HepG2 (cell line): Measurements from ENCODE around the gene CELSR3. TPM values are rescaled to one million over a fixed set of nuclear protein-coding genes. Genes with fewer than 3 reads are reported as not detected.
A peak's percentile ranks its signal among the peaks of the same experiment; 100 is the strongest.

Experiments
- ATAC-seq: fragments of 200-7000 bp; cut with Tn5 transposase; 3 replicates; pipeline ENCODE4 v1.9.1; 2020; ENCODE audit warnings: mild to moderate bottlenecking, moderate library complexity
- BruUV-seq: library from RNA; stranded (reverse); fragments of 400-500 nt; replicated peaks from 2 replicates; lab custom pipeline; 2021; lab: Mats Ljungman, UMichigan
- CTCF ChIA-PET: fragments of 300-600 bp; formaldehyde crosslinking; extraction: SDS; loops from one replicate; lab custom pipeline; 2021; ENCODE audit warnings: low total read pairs, inconsistent platforms, low intra/inter-chr PET ratio; lab: Yijun Ruan, JAX
- POLR2A ChIA-PET: fragments of 350-600 bp; sonication (Branson Sonifier 250); formaldehyde crosslinking; loops from one replicate; lab custom pipeline; 2020; ENCODE audit warnings: antibody characterized with exemption, inconsistent platforms; lab: Yijun Ruan, JAX
- DNase-seq: peaks from one replicate; pipeline ENCODE4 v3.0.0-alpha.2; 2015; ENCODE audit warnings: low spot score
- FAIRE-seq: peaks from 3 replicates; lab custom pipeline; 2011; peaks lifted over from hg19 to GRCh38; lab: Jason Lieb, UNC
- H2AFZ ChIP-seq: one replicate; pipeline ENCODE4 v1.6.1; 2011; ENCODE audit warnings: low read length, inconsistent platforms
- H3K27ac ChIP-seq: fragments of 300-600 bp; 3 replicates; pipeline ENCODE4 v1.8.0; 2011; ENCODE audit warnings: mixed run types, mild to moderate bottlenecking, mixed read lengths, low read length, inconsistent platforms; ENCODE audit not compliant: insufficient read depth; ENCODE audit errors: extremely low read length
- H3K27me3 ChIP-seq, 2 experiments: fragments of 200-600 bp in 1 of 2; 2 replicates in 1 of 2; 3 replicates in 1 of 2; pipeline versions ENCODE4 v1.6.0 to v1.8.0; 2011; ENCODE audit warnings: low read length in 2 of 2, mild to moderate bottlenecking in 2 of 2, moderate library complexity in 2 of 2, inconsistent platforms in 1 of 2; ENCODE audit not compliant: insufficient read depth in 2 of 2, control insufficient read depth in 1 of 2
- H3K36me3 ChIP-seq, 2 experiments: fragments of 200-600 bp in 1 of 2; replicated peaks in 1 of 2; 2 replicates in 1 of 2; 3 replicates in 1 of 2; pipeline versions ENCODE4 v1.5.1 to v1.8.0; 2011; ENCODE audit warnings: low read length in 2 of 2, inconsistent platforms in 1 of 2; ENCODE audit not compliant: insufficient read depth in 2 of 2, control insufficient read depth in 1 of 2
- H3K4me1 ChIP-seq: 2 replicates; pipeline ENCODE4 v1.5.1; 2012; ENCODE audit warnings: low read length, inconsistent platforms; ENCODE audit not compliant: insufficient read depth
- H3K4me2 ChIP-seq: 2 replicates; pipeline ENCODE4 v1.6.0; 2011; ENCODE audit warnings: low read depth, low read length, inconsistent platforms
- H3K4me3 ChIP-seq, 3 experiments: fragments of 200-600 bp in 1 of 3; sonication (generic), shearing (Covaris generic) in 1 of 3; replicated peaks in 1 of 3; 2 replicates each; pipeline ENCODE4 v1.5.1; 2011 to 2016; ENCODE audit warnings: low read length in 3 of 3, inconsistent platforms in 2 of 3, low read depth in 2 of 3, mild to moderate bottlenecking in 2 of 3, control low read depth in 1 of 3, mixed read lengths in 1 of 3; ENCODE audit not compliant: insufficient read depth in 1 of 3
- H3K79me2 ChIP-seq: one replicate; pipeline ENCODE4 v1.6.1; 2011; ENCODE audit warnings: low read length, inconsistent platforms; ENCODE audit not compliant: insufficient read depth
- H3K9ac ChIP-seq: 2 replicates; pipeline ENCODE4 v1.6.0; 2011; ENCODE audit warnings: mild to moderate bottlenecking, low read depth, low read length, inconsistent platforms; ENCODE audit not compliant: insufficient read depth
- H3K9me3 ChIP-seq: 2 replicates; pipeline ENCODE4 v1.5.1; 2012; ENCODE audit warnings: mild to moderate bottlenecking, low read length
- H4K20me1 ChIP-seq: 2 replicates; pipeline ENCODE4 v1.6.0; 2011; ENCODE audit warnings: inconsistent platforms, mild to moderate bottlenecking, low read length, moderate library complexity; ENCODE audit not compliant: insufficient read depth
- ATF7-NPFF ChIP-seq: sonication (generic); formaldehyde crosslinking; IDR thresholded peaks from 2 replicates; pipeline ENCODE4 v1.8.1; 2023; ENCODE audit warnings: mild to moderate bottlenecking, low read depth, missing genetic modification reagents, moderate library complexity
- ETV5 ChIP-seq: IDR thresholded peaks from 2 replicates; pipeline ENCODE4 v1.6.1; 2018; ENCODE audit warnings: missing biosample characterization, missing genetic modification reagents, inconsistent platforms, borderline replicate concordance
- MEIS1 ChIP-seq: sonication (generic); formaldehyde crosslinking; IDR thresholded peaks from 2 replicates; pipeline ENCODE4 v1.9.0; 2021; ENCODE audit warnings: mild to moderate bottlenecking, missing genetic modification reagents, moderate library complexity, borderline replicate concordance
- MIXL1 ChIP-seq: IDR thresholded peaks from 2 replicates; pipeline ENCODE4 v1.6.1; 2016
- SOX13 ChIP-seq, 3 experiments: fragments of 450-650 bp in 1 of 3; sonication (generic) in 1 of 3; formaldehyde crosslinking in 1 of 3; IDR thresholded peaks in 2 of 3; conservative IDR thresholded peaks in 1 of 3; 2 replicates each; pipeline versions ENCODE4 v1.5.0 to v1.6.1; 2016 to 2020; ENCODE audit warnings: antibody characterized with exemption in 1 of 3, mild to moderate bottlenecking in 1 of 3, missing compliant biosample characterization in 1 of 3, missing genetic modification reagents in 1 of 3, moderate library complexity in 1 of 3
- SSRP1 ChIP-seq: IDR thresholded peaks from 2 replicates; pipeline ENCODE4 v1.6.1; 2016; ENCODE audit warnings: control low read depth
- ZNF264 ChIP-seq: sonication (generic); formaldehyde crosslinking; IDR thresholded peaks from 2 replicates; pipeline ENCODE4 v1.4.0; 2020; ENCODE audit warnings: missing genetic modification reagents
- ZNF274 ChIP-seq: sonication (generic); formaldehyde crosslinking; IDR thresholded peaks from 2 replicates; pipeline ENCODE4 v1.5.1; 2020; ENCODE audit warnings: mild to moderate bottlenecking, missing genetic modification reagents
- ZNF343 ChIP-seq: sonication (generic); formaldehyde crosslinking; IDR thresholded peaks from 2 replicates; pipeline ENCODE4 v1.4.0; 2020; ENCODE audit warnings: mild to moderate bottlenecking, missing genetic modification reagents
- ZNF710 ChIP-seq: sonication (generic); formaldehyde crosslinking; IDR thresholded peaks from 2 replicates; pipeline ENCODE4 v1.5.0; 2020; ENCODE audit warnings: mild to moderate bottlenecking, missing genetic modification reagents, borderline replicate concordance
- ZNF883 ChIP-seq: sonication (generic); formaldehyde crosslinking; IDR thresholded peaks from 2 replicates; pipeline ENCODE4 v1.5.1; 2020; ENCODE audit warnings: mild to moderate bottlenecking, missing genetic modification reagents; ENCODE audit errors: not compliant biosample characterization
- WGBS: methylation state at CpG from one replicate; pipeline ENCODE4 v1.1.6; 2017; ENCODE audit warnings: low lambda C conversion rate; 5-methylcytosine and 5-hydroxymethylcytosine counted together
- in situ Hi-C: cut with HindIII; loops from 2 replicates; pipeline ENCODE4 v1.10.0; 2017; ENCODE audit warnings: low pct_unique_long_range_greater_than_20kb; ENCODE audit not compliant: extremely low pct_ligation_motif_present
- intact Hi-C: fragments of 100-400 bp; cut with micrococcal nuclease; formaldehyde crosslinking; loops from one replicate; pipeline ENCODE4 v1.10.0; 2022; ENCODE audit not compliant: unreplicated experiment
- polyA plus RNA-seq, 8 experiments: library from polyadenylated mRNA; depleted of rRNA in 3 of 8; stranded (reverse) in 7 of 8; unstranded in 1 of 8; fragments of >200 nt; fragmentation: Illumina TruSeq in 4 of 8; extraction: Trizol in 4 of 8; gene quantifications; 2 replicates each; pipeline versions ENCODE4 v1.2.1 to v1.2.3, GENCODE V29; 2011 to 2016; ENCODE audit warnings: low read depth in 4 of 8, missing spikeins in 1 of 8, mixed read lengths in 1 of 8; ENCODE audit not compliant: insufficient read depth in 1 of 8
- total RNA-seq, 5 experiments: library from RNA; depleted of rRNA; stranded (reverse); fragments of >200 nt; fragmentation: Illumina TruSeq; extraction: Trizol; gene quantifications; 2 replicates each; pipeline ENCODE4 v1.2.3, GENCODE V29; 2016; ENCODE audit warnings: low read depth in 1 of 5
- TF ChIP-seq, protein P1 (sequence below): sonication (generic); formaldehyde crosslinking; IDR thresholded peaks from 2 replicates; pipeline ENCODE4 v1.4.0; 2020; ENCODE audit warnings: missing genetic modification reagents
- TF ChIP-seq, protein P2 (sequence below): sonication (generic); formaldehyde crosslinking; IDR thresholded peaks from 2 replicates; pipeline ENCODE4 v1.5.1; 2020; ENCODE audit warnings: mild to moderate bottlenecking, missing genetic modification reagents, moderate library complexity

The CELSR3 gene
- total and polyA plus RNA-seq, 2 of the 13 experiments (the other 11 are each of a cell fraction or from before 2014, with no cell fraction given) = 5.4 to 6.7 TPM

- Histone ChIP-seq H3K36me3 (peaks cover 13 to 50% of the 10 kb centered on the region in 2 experiments; a peak in 4 of 5 replicates), H3K4me3 (peak overlapping the region; percentile 71 to 96 (median 93)), H3K79me2 (peaks cover 43% of the 10 kb centered on the region), H3K9ac (peak overlapping the region; percentile 83), H3K4me2 (peak overlapping the region; percentile 88), H2AFZ (no peak overlapping the region), H3K27me3 (no peaks in the 10 kb centered on the region; a peak in 1 of 5 replicates), H3K9me3 (no peaks in the 10 kb centered on the region), H3K4me1 (peaks cover 66% of the 10 kb centered on the region), H3K27ac (peak overlapping the region; percentile 74), H4K20me1 (no peaks in the 10 kb centered on the region)
- FAIRE-seq (no peak), ATAC-seq (no peak), DNase-seq (no peak)
- intact Hi-C loops (loop anchor here (2.0 kb wide), 2 partner anchors 25 to 77 kb away; partner anchors contain the start of genes PFKFB4 and UQCRC1), in situ Hi-C loops (no loop called here)
- ChIA-PET POLR2A (interaction anchor here (1.1 to 4.8 kb wide), 7 partner anchors 11 to 161 kb away, joined by 4 to 140 read pairs (median 27); partner anchors contain the start of genes CELSR3, PFKFB4, TMEM89 and UQCRC1), CTCF (no interaction called here)
- no TSS peak for BruUV-seq
- WGBS = 0% methylated on average over 1 of the region's 2 CpGs
- no peak for TF ChIP-seq SOX13 (IDR thresholded peaks at IDR 0.05)
- no peak for TF ChIP-seq SOX13 (CRISPR knock-in tag; conservative IDR thresholded peaks at IDR 0.05 in 1 of 2, IDR thresholded peaks at IDR 0.05 in 1 of 2)
- TF ChIP-seq, protein P1, sequence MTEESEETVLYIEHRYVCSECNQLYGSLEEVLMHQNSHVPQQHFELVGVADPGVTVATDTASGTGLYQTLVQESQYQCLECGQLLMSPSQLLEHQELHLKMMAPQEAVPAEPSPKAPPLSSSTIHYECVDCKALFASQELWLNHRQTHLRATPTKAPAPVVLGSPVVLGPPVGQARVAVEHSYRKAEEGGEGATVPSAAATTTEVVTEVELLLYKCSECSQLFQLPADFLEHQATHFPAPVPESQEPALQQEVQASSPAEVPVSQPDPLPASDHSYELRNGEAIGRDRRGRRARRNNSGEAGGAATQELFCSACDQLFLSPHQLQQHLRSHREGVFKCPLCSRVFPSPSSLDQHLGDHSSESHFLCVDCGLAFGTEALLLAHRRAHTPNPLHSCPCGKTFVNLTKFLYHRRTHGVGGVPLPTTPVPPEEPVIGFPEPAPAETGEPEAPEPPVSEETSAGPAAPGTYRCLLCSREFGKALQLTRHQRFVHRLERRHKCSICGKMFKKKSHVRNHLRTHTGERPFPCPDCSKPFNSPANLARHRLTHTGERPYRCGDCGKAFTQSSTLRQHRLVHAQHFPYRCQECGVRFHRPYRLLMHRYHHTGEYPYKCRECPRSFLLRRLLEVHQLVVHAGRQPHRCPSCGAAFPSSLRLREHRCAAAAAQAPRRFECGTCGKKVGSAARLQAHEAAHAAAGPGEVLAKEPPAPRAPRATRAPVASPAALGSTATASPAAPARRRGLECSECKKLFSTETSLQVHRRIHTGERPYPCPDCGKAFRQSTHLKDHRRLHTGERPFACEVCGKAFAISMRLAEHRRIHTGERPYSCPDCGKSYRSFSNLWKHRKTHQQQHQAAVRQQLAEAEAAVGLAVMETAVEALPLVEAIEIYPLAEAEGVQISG (CRISPR knock-in tag) = 0 out of 2 replicates have a peak, but pooled peaks have one; percentile 26
- TF ChIP-seq ZNF274 (CRISPR knock-in tag) = 0 out of 2 replicates have a peak, but pooled peaks have one; percentile 23
- 0 out of 2 replicates have a peak, but pooled peaks have one; percentile 35 for TF ChIP-seq ZNF343 (CRISPR knock-in tag)
- peak; percentile 28 for TF ChIP-seq ZNF883 (CRISPR knock-in tag)
- TF ChIP-seq MIXL1 (CRISPR knock-in tag) = no peak
- no peak for TF ChIP-seq ZNF710 (CRISPR knock-in tag)
- TF ChIP-seq, protein P2, sequence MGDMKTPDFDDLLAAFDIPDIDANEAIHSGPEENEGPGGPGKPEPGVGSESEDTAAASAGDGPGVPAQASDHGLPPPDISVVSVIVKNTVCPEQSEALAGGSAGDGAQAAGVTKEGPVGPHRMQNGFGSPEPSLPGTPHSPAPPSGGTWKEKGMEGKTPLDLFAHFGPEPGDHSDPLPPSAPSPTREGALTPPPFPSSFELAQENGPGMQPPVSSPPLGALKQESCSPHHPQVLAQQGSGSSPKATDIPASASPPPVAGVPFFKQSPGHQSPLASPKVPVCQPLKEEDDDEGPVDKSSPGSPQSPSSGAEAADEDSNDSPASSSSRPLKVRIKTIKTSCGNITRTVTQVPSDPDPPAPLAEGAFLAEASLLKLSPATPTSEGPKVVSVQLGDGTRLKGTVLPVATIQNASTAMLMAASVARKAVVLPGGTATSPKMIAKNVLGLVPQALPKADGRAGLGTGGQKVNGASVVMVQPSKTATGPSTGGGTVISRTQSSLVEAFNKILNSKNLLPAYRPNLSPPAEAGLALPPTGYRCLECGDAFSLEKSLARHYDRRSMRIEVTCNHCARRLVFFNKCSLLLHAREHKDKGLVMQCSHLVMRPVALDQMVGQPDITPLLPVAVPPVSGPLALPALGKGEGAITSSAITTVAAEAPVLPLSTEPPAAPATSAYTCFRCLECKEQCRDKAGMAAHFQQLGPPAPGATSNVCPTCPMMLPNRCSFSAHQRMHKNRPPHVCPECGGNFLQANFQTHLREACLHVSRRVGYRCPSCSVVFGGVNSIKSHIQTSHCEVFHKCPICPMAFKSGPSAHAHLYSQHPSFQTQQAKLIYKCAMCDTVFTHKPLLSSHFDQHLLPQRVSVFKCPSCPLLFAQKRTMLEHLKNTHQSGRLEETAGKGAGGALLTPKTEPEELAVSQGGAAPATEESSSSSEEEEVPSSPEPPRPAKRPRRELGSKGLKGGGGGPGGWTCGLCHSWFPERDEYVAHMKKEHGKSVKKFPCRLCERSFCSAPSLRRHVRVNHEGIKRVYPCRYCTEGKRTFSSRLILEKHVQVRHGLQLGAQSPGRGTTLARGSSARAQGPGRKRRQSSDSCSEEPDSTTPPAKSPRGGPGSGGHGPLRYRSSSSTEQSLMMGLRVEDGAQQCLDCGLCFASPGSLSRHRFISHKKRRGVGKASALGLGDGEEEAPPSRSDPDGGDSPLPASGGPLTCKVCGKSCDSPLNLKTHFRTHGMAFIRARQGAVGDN (CRISPR knock-in tag) = peak; percentile 51
- 0 out of 2 replicates have a peak, but pooled peaks have one; percentile 17 for TF ChIP-seq ATF7-NPFF
- TF ChIP-seq SSRP1 (CRISPR knock-in tag) = no peak
- no peak for TF ChIP-seq ZNF264 (CRISPR knock-in tag)
- TF ChIP-seq MEIS1 (CRISPR knock-in tag) = peak; percentile 47; the same call in 1 of the 2 replicates
- no peak for TF ChIP-seq ETV5 (CRISPR knock-in tag)
Measured at GRCh38 chr3:48633743-48634142, 28.9 kb downstream of the CELSR3 start.
